ENCODE data around the gene LHFPL6.

Gene LHFPL6

GRCh38 chr13:39362652-39363381 lies 240.2 kb downstream of the LHFPL6 start:
- Mint-ChIP-seq H3K4me3 (no peak overlapping the region), H3K27ac (no peak overlapping the region), H3K4me1 (peaks cover 31% of the 10 kb centered on the region), H3K27me3 (ENCODE audit: low read depth, poor library complexity) (peaks cover 4% of the 10 kb centered on the region), H3K36me3 (ENCODE audit: low read depth) (peaks cover 8% of the 10 kb centered on the region), H3K9me3 (peaks cover 27% of the 10 kb centered on the region)
- DNase-seq = no peak
- no peak for TF ChIP-seq CTCF (IDR thresholded peaks at IDR 0.05)

DNA sequence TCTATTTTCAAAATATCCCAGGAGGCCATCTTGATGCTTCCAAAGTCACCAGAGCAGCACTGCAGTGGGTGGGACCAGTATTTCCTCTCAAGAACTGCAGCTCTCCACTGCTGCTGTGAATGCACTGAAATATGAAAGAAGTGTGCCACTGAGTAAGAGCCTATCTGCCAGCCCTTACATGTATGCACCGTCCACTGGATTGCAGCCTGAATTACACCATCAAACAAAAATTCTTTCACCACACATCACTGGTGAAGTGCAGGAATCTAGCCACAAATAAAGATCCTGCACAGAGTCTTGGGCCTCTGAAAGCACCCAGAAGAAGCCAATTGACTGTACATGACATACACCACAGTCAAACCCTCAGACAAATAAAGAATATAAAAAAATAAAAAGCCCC lies 249.0 kb downstream of the LHFPL6 start:
- H3K27me3 Mint-ChIP-seq (ENCODE audit: low read depth, poor library complexity) = no peaks in the 10 kb centered on the region
- H3K4me3 Mint-ChIP-seq = no peak overlapping the region
- H3K4me1 Mint-ChIP-seq = peaks cover 14% of the 10 kb centered on the region
- H3K27ac Mint-ChIP-seq = no peak overlapping the region
- no peak for TF ChIP-seq CTCF (IDR thresholded peaks at IDR 0.05)
- DNase-seq = no peak
- H3K9me3 Mint-ChIP-seq = peaks cover 57% of the 10 kb centered on the region
- peaks cover 36% of the 10 kb centered on the region for H3K36me3 Mint-ChIP-seq (ENCODE audit: low read depth)

DNA sequence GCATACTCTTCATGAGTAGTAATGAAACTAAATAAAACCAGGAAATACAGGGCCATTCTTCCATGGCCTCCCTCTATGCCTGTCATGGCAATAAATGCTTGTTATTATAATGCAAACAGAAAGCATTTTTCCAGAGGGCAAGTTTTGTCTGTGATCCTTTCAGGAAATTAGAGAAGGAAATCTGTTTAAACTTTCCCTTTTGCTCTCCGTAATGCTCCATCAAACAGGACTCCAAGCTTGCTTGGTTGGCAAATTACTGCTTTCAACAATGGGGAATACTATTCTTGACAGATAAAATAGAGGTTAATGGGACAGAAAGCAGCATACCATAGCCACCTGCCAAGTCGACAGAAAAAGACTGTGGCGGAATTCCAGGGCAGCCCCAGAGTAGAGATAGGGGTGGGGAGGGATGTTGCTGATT lies 252.5 kb downstream of the LHFPL6 start:
- Mint-ChIP-seq H3K4me1 (peaks cover 27% of the 10 kb centered on the region), H3K27ac (peak overlapping the region; percentile 55), H3K4me3 (no peak overlapping the region)

GRCh38 chr13:39349391-39349960 lies 253.5 kb downstream of the LHFPL6 start:
- no peak for DNase-seq
- TF ChIP-seq CTCF (IDR thresholded peaks at IDR 0.05) = no peak
- Mint-ChIP-seq H3K27me3 (ENCODE audit: low read depth, poor library complexity) (no peaks in the 10 kb centered on the region), H3K4me3 (no peak overlapping the region), H3K27ac (no peak overlapping the region), H3K36me3 (ENCODE audit: low read depth) (peaks cover 9% of the 10 kb centered on the region), H3K9me3 (peaks cover 13% of the 10 kb centered on the region), H3K4me1 (peaks cover 27% of the 10 kb centered on the region)

More for the DNA sequence above, 252.5 kb downstream of the LHFPL6 start:
- peaks cover 13% of the 10 kb centered on the region for H3K36me3 Mint-ChIP-seq (ENCODE audit: low read depth)
- H3K9me3 Mint-ChIP-seq = peaks cover 23% of the 10 kb centered on the region
- no peak for TF ChIP-seq CTCF (IDR thresholded peaks at IDR 0.05)
- no peaks in the 10 kb centered on the region for H3K27me3 Mint-ChIP-seq (ENCODE audit: low read depth, poor library complexity)
- no peak for DNase-seq

DNA sequence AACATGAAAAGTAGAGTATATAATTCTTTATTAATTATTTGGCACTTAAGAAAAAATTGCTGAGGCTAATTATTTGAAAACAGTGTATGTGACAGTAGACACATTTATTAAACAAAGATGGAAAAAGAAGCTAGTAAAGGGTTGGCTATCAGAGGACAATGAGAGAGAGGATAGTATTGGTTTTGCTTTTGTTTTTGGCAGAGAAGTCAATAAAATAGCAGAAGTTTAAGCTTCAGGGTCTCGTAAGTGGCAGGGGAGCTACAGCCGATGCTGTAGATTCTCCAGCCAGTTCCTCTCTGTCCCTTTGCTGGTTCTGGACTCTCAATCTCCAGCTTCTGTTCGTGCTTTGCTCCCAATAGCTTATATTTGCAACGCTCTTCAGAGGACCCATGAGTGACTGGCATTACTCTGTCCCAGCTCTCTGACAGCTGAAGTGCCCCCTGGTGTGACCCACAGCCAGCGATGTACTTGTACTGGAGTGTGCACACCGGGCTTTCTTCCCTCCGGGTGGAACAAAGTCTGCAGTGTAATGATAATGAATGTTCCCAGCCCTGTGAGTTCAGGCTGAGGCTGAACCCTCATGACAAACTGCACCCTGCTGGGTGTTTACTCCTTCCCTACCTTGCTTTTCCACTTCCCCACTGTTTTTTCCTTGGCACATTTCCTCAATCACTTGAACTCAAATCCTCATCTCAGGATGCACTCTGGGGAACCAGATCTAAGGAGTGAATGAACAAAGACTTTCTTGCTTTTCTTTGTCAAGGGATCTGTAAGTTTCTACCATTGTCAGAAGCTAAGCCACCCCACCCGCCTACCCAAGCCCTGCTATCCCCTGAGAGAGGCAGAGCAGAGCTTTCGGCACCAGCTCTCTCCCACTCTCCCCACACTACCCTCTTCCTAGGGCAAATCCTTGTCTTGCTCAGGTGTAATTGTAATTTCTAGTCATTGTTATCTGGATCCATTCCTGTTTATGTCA lies 254.8 kb downstream of the LHFPL6 start:
- Mint-ChIP-seq H3K4me3 (peak overlapping the region; percentile 17), H3K4me1 (peaks cover 27% of the 10 kb centered on the region), H3K27ac (no peak overlapping the region), H3K9me3 (peaks cover 2% of the 10 kb centered on the region), H3K27me3 (ENCODE audit: low read depth, poor library complexity) (peaks cover 5% of the 10 kb centered on the region), H3K36me3 (ENCODE audit: low read depth) (no peaks in the 10 kb centered on the region)
- peak; percentile 20 for DNase-seq
- no peak for TF ChIP-seq CTCF (IDR thresholded peaks at IDR 0.05)
